ENCODE results near the gene SLC17A2. TPM values are rescaled to one million over a fixed set of nuclear protein-coding genes. Genes with fewer than 3 reads are reported as not detected.

SLC17A2 gene
- total and polyA plus RNA-seq, 2 of the 4 experiments (the other 2 are of a cell fraction), result not detected

DNA sequence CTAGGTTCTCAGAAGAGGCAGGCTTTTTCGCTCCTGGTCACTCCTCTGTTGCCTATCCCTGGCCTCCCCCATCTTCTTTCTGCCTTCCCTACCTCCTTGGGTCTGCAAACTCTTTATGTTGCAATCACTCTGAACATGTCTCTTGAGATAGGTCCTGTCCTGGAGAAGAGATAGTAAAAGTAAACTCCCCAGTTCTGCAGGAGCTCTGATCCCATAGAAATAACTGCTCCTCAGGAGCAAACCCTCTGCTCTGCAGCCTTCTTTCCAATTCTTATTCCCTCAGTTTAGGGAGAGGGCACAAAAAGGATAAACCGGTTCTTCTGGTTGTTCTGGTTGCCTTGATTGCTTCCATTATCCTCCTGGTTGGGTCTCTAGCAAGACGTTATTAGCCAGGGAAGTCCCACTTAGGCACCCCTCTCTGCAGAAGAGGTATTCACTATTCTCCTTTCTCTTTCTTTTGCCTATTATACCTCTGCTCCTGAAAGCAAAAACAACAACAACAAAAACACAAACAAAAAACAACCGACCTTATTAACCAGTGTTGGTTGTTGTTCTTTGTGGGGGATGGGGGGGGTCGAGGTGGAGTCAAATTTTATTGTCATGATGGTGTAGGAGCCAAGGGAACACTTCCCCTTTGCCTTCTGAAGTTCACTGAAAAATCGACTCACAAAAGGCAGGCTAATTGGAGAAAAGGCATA, 33.1 kb upstream of the SLC17A2 start:
- H2AK5ac ChIP-seq (ENCODE audit: low read depth, low read length), result no peak overlapping the region; the same call in 1 of the 2 replicates
- CTCF ChIA-PET, result interaction anchor here (0.6 kb wide), 1 partner anchor 52 kb away, joined by 3 read pairs; no protein-coding TSS in a partner anchor
- H3K14ac ChIP-seq (replicated peaks; ENCODE audit: low read depth, low read length), result peak overlapping the region; percentile 61
- H3K27ac ChIP-seq (ENCODE audit: insufficient read depth, low read length), result peak overlapping the region; percentile 67
- peak overlapping the region; percentile 42; the same call in 1 of the 2 replicates for H3K56ac ChIP-seq (ENCODE audit: extremely low read depth, insufficient read depth, low read length)
- H4K8ac ChIP-seq (ENCODE audit: low read depth in 2 of 2, low read length in 2 of 2), result peak overlapping the region; percentile 20 to 56; a peak in 2 of 4 replicates
- peak overlapping the region; percentile 46; the same call in 1 of the 2 replicates for H2BK20ac ChIP-seq (ENCODE audit: low read depth, low read length)
- H3K9me3 ChIP-seq (ENCODE audit: control insufficient read depth, insufficient read depth, low read length), result no peaks in the 10 kb centered on the region
- peak; percentile 16 for DNase-seq
- peak overlapping the region; percentile 22 for H3K4ac ChIP-seq (ENCODE audit: low read depth, low read length)
- ATAC-seq (ENCODE audit: low read depth), result peak; percentile 22
- peak overlapping the region; percentile 72 for H2BK5ac ChIP-seq (ENCODE audit: low read depth, low read length, poor library complexity, severe bottlenecking)
- dilution Hi-C loops (cut with HindIII; ENCODE audit: low sequenced_read_pairs, unreplicated experiment), result no loop called here
- H3K4me3 ChIP-seq (ENCODE audit: insufficient read depth, low read depth, low read length), result peak overlapping the region; percentile 61
- intact Hi-C loops (cut with micrococcal nuclease), result no loop called here
- H4K20me1 ChIP-seq (ENCODE audit: insufficient read depth, low read length), result no peaks in the 10 kb centered on the region
- no CpG with 5 or more reads among the region's 6 CpGs for WGBS, 2 experiments (ENCODE audit: extremely low coverage in 2 of 2, insufficient read length in 1 of 2)
- no TSS peak for BruUV-seq (replicated peaks)
- POLR2A ChIA-PET (ENCODE audit: unreplicated experiment), result no interaction called here
- peaks cover 14% of the 10 kb centered on the region for H3K4me1 ChIP-seq (ENCODE audit: control insufficient read depth, insufficient read depth, low read length)
- H3K9ac ChIP-seq (ENCODE audit: low read depth, low read length), result peak overlapping the region; percentile 90
- H4K91ac ChIP-seq (ENCODE audit: insufficient read depth, low read depth, low read length), result peak overlapping the region; percentile 63; the same call in 1 of the 2 replicates
- H2BK15ac ChIP-seq (ENCODE audit: low read depth, low read length), result no peak overlapping the region
- H2BK120ac ChIP-seq (ENCODE audit: low read depth, low read length), result no peak overlapping the region
- peaks cover 18% of the 10 kb centered on the region for H3K36me3 ChIP-seq (ENCODE audit: control insufficient read depth, insufficient read depth, low read length)
- in situ Hi-C loops (cut with MboI; ENCODE audit: low sequenced_read_pairs), result no loop called here
- H3K4me2 ChIP-seq (ENCODE audit: low read depth, low read length), result peak overlapping the region; percentile 87
- TF ChIP-seq, protein P1, sequence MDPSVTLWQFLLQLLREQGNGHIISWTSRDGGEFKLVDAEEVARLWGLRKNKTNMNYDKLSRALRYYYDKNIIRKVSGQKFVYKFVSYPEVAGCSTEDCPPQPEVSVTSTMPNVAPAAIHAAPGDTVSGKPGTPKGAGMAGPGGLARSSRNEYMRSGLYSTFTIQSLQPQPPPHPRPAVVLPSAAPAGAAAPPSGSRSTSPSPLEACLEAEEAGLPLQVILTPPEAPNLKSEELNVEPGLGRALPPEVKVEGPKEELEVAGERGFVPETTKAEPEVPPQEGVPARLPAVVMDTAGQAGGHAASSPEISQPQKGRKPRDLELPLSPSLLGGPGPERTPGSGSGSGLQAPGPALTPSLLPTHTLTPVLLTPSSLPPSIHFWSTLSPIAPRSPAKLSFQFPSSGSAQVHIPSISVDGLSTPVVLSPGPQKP (IDR thresholded peaks at IDR 0.05; ENCODE audit: borderline replicate concordance, low read depth, low read length), result no peak
- TF ChIP-seq CEBPB (IDR thresholded peaks at IDR 0.05; ENCODE audit: low read depth, low read length), result peak; percentile 88
- H3K27me3 ChIP-seq (ENCODE audit: control insufficient read depth, insufficient read depth, low read length), result no peaks in the 10 kb centered on the region
- peaks cover 14 to 40% of the 10 kb centered on the region in 2 experiments for H3K79me1 ChIP-seq (ENCODE audit: low read depth in 1 of 2, low read length in 2 of 2)
- peak overlapping the region; percentile 87; the same call in 1 of the 2 replicates for H3K18ac ChIP-seq (ENCODE audit: low read depth, low read length)
- H3K23ac ChIP-seq (ENCODE audit: low read depth, low read length), result peak overlapping the region; percentile 94
- H2AK9ac ChIP-seq (replicated peaks; ENCODE audit: low read depth, low read length, poor library complexity), result peak overlapping the region; percentile 34
- H2AFZ ChIP-seq (replicated peaks; ENCODE audit: low read length, poor library complexity), result peak overlapping the region; percentile 13
- H3K9me1 ChIP-seq (ENCODE audit: insufficient read depth, low read length), result 0 out of 2 replicates have a peak, but pooled peaks cover 5% of the 10 kb centered on the region
- peak overlapping the region; percentile 35 for H4K5ac ChIP-seq (ENCODE audit: low read depth, low read length)

Measured in IMR-90 (cell line).